Activated naive CD8-positive, alpha-beta T cell treated with anti-CD3 and anti-CD28 coated beads, Interleukin-2, amount 50 U/mL, for 24 hours (primary cell): ENCODE measurements around the gene ADGRG6.
"Not testable (repeated sequence)": the region's sequence is repeated elsewhere in the genome, so short reads cannot be mapped to it uniquely, and the experiment has no call there.

Experiments used
- ATAC-seq: fragments of 150-1000 bp; cut with Tn5 transposase; one replicate; pipeline ENCODE4 v1.10.0; 2021
- DNase-seq: peaks from one replicate; pipeline ENCODE4 v3.0.0; 2021
- H3K27ac Mint-ChIP-seq: one replicate; pipeline ENCODE4 v1.8.0; 2021; ENCODE audit warnings: mild to moderate bottlenecking, mixed read lengths
- H3K27me3 Mint-ChIP-seq: one replicate; pipeline ENCODE4 v1.8.0; 2021; ENCODE audit warnings: mixed read lengths
- H3K36me3 Mint-ChIP-seq: one replicate; pipeline ENCODE4 v1.8.0; 2021; ENCODE audit warnings: low read depth, mixed read lengths
- H3K4me1 Mint-ChIP-seq: one replicate; pipeline ENCODE4 v1.8.0; 2021; ENCODE audit warnings: mixed read lengths
- H3K4me3 Mint-ChIP-seq: one replicate; pipeline ENCODE4 v1.8.0; 2021; ENCODE audit warnings: mild to moderate bottlenecking, moderate library complexity, mixed read lengths
- H3K9me3 Mint-ChIP-seq: one replicate; pipeline ENCODE4 v1.8.0; 2021; ENCODE audit warnings: mixed read lengths

Gene ADGRG6

GRCh38 chr6:142339113-142339512, 37.3 kb downstream of the ADGRG6 start:
- Mint-ChIP-seq H3K4me1 (no peaks in the 10 kb centered on the region), H3K4me3 (no peak overlapping the region), H3K27ac (no peak overlapping the region), H3K27me3 (no peaks in the 10 kb centered on the region), H3K36me3 (no peaks in the 10 kb centered on the region), H3K9me3 (no peaks in the 10 kb centered on the region)
- DNase-seq = no peak
- no peak for ATAC-seq

- no peak overlapping the region for H3K4me3 Mint-ChIP-seq
- no peaks in the 10 kb centered on the region for H3K27me3 Mint-ChIP-seq
- DNase-seq (no peak), ATAC-seq (no peak)
- no peak overlapping the region for H3K27ac Mint-ChIP-seq
- no peaks in the 10 kb centered on the region for H3K4me1 Mint-ChIP-seq
- no peaks in the 10 kb centered on the region for H3K9me3 Mint-ChIP-seq
- no peaks in the 10 kb centered on the region for H3K36me3 Mint-ChIP-seq
These were observed 38.3 kb downstream of the ADGRG6 start for GRCh38 chr6:142339968-142340658.

- Mint-ChIP-seq H3K36me3 (no peaks in the 10 kb centered on the region), H3K9me3 (no peaks in the 10 kb centered on the region), H3K4me1 (no peaks in the 10 kb centered on the region), H3K27me3 (no peaks in the 10 kb centered on the region), H3K4me3 (no peak overlapping the region), H3K27ac (no peak overlapping the region)
- DNase-seq (no peak), ATAC-seq (no peak)
These were observed 40.1 kb downstream of the ADGRG6 start for GRCh38 chr6:142341855-142342330.

GRCh38 chr6:142342986-142343385, 41.2 kb downstream of the ADGRG6 start:
- Mint-ChIP-seq H3K4me3 (no peak overlapping the region), H3K9me3 (no peaks in the 10 kb centered on the region), H3K27me3 (no peaks in the 10 kb centered on the region)

GRCh38 chr6:142343938-142344337, 42.1 kb downstream of the ADGRG6 start:
- Mint-ChIP-seq H3K9me3 (no peaks in the 10 kb centered on the region), H3K27me3 (no peaks in the 10 kb centered on the region), H3K4me1 (peaks cover 6% of the 10 kb centered on the region), H3K36me3 (no peaks in the 10 kb centered on the region), H3K27ac (no peak overlapping the region), H3K4me3 (no peak overlapping the region)
- ATAC-seq (no peak), DNase-seq (no peak)

More at GRCh38 chr6:142342986-142343385, 41.2 kb downstream of the ADGRG6 start:
- Mint-ChIP-seq H3K36me3 (no peaks in the 10 kb centered on the region), H3K27ac (no peak overlapping the region), H3K4me1 (peaks cover 4% of the 10 kb centered on the region)
- DNase-seq (no peak), ATAC-seq (no peak)

- no peaks in the 10 kb centered on the region for H3K9me3 Mint-ChIP-seq
- H3K4me1 Mint-ChIP-seq = peaks cover 6% of the 10 kb centered on the region
- no peaks in the 10 kb centered on the region for H3K36me3 Mint-ChIP-seq
- H3K27ac Mint-ChIP-seq = no peak overlapping the region
- no peak for DNase-seq
- H3K4me3 Mint-ChIP-seq = no peak overlapping the region
- H3K27me3 Mint-ChIP-seq = no peaks in the 10 kb centered on the region
- ATAC-seq = no peak
These were observed 43.5 kb downstream of the ADGRG6 start for GRCh38 chr6:142345261-142345660.

GRCh38 chr6:142346166-142346565, 44.4 kb downstream of the ADGRG6 start:
- H3K27ac Mint-ChIP-seq, ATAC-seq, DNase-seq, H3K4me1 Mint-ChIP-seq, H3K27me3 Mint-ChIP-seq, H3K4me3 Mint-ChIP-seq, H3K9me3 Mint-ChIP-seq, H3K36me3 Mint-ChIP-seq: not testable (repeated sequence)

- DNase-seq (no peak), ATAC-seq (no peak)
- Mint-ChIP-seq H3K27me3 (no peaks in the 10 kb centered on the region), H3K9me3 (peaks cover 5% of the 10 kb centered on the region), H3K4me3 (no peak overlapping the region), H3K4me1 (peaks cover 6% of the 10 kb centered on the region), H3K36me3 (no peaks in the 10 kb centered on the region), H3K27ac (no peak overlapping the region)
These were observed 47.5 kb downstream of the ADGRG6 start for GRCh38 chr6:142349215-142349823.

GRCh38 chr6:142350309-142350708, 48.5 kb downstream of the ADGRG6 start:
- DNase-seq (no peak), ATAC-seq (no peak)
- Mint-ChIP-seq H3K4me3 (no peak overlapping the region), H3K4me1 (peaks cover 9% of the 10 kb centered on the region), H3K27ac (no peak overlapping the region), H3K36me3 (no peaks in the 10 kb centered on the region), H3K27me3 (no peaks in the 10 kb centered on the region), H3K9me3 (peaks cover 5% of the 10 kb centered on the region)

GRCh38 chr6:142353690-142354089, 51.9 kb downstream of the ADGRG6 start:
- Mint-ChIP-seq H3K27ac (no peak overlapping the region), H3K9me3 (peaks cover 5% of the 10 kb centered on the region), H3K27me3 (no peaks in the 10 kb centered on the region), H3K36me3 (no peaks in the 10 kb centered on the region), H3K4me1 (peaks cover 32% of the 10 kb centered on the region), H3K4me3 (no peak overlapping the region)
- DNase-seq = no peak
- no peak for ATAC-seq

GRCh38 chr6:142354650-142355049, 52.8 kb downstream of the ADGRG6 start:
- peaks cover 5% of the 10 kb centered on the region for H3K9me3 Mint-ChIP-seq
- DNase-seq (no peak), ATAC-seq (no peak)
- peaks cover 32% of the 10 kb centered on the region for H3K4me1 Mint-ChIP-seq
- no peak overlapping the region for H3K27ac Mint-ChIP-seq
- no peaks in the 10 kb centered on the region for H3K27me3 Mint-ChIP-seq
- H3K4me3 Mint-ChIP-seq = no peak overlapping the region
- no peaks in the 10 kb centered on the region for H3K36me3 Mint-ChIP-seq

GRCh38 chr6:142355520-142356174, 53.8 kb downstream of the ADGRG6 start:
- H3K36me3 Mint-ChIP-seq = no peaks in the 10 kb centered on the region
- H3K27ac Mint-ChIP-seq = peak overlapping the region; percentile 84
- ATAC-seq (peak; percentile 76), DNase-seq (peak; percentile 40)
- peak overlapping the region; percentile 54 for H3K4me3 Mint-ChIP-seq
- peaks cover 32% of the 10 kb centered on the region for H3K4me1 Mint-ChIP-seq
- no peaks in the 10 kb centered on the region for H3K27me3 Mint-ChIP-seq
- peaks cover 5% of the 10 kb centered on the region for H3K9me3 Mint-ChIP-seq

GRCh38 chr6:142356201-142356883, 54.5 kb downstream of the ADGRG6 start:
- peak overlapping the region; percentile 84 for H3K27ac Mint-ChIP-seq
- H3K27me3 Mint-ChIP-seq = no peaks in the 10 kb centered on the region
- DNase-seq (peak; percentile 7), ATAC-seq (peak; percentile 84)
- H3K36me3 Mint-ChIP-seq = no peaks in the 10 kb centered on the region
- H3K4me3 Mint-ChIP-seq = peak overlapping the region; percentile 52
- peaks cover 2% of the 10 kb centered on the region for H3K9me3 Mint-ChIP-seq
- H3K4me1 Mint-ChIP-seq = peaks cover 32% of the 10 kb centered on the region

GRCh38 chr6:142356884-142357225, 55.0 kb downstream of the ADGRG6 start:
- no peak for DNase-seq
- Mint-ChIP-seq H3K27me3 (no peaks in the 10 kb centered on the region), H3K27ac (peak overlapping the region; percentile 84), H3K4me3 (peak overlapping the region; percentile 52), H3K36me3 (no peaks in the 10 kb centered on the region), H3K4me1 (peaks cover 32% of the 10 kb centered on the region), H3K9me3 (no peaks in the 10 kb centered on the region)
- ATAC-seq = no peak

- ATAC-seq = no peak
- Mint-ChIP-seq H3K27ac (no peak overlapping the region), H3K36me3 (no peaks in the 10 kb centered on the region), H3K4me3 (no peak overlapping the region), H3K4me1 (peaks cover 32% of the 10 kb centered on the region), H3K9me3 (no peaks in the 10 kb centered on the region), H3K27me3 (no peaks in the 10 kb centered on the region)
- no peak for DNase-seq
These were observed 56.1 kb downstream of the ADGRG6 start for GRCh38 chr6:142357879-142358278.
